IMR-90 (cell line): ENCODE results near the gene GPR152.

ENCODE experiments used
- CTCF ChIP-seq: conservative IDR thresholded peaks from 2 replicates; pipeline ENCODE4 v1.5.1; 2012; ENCODE audit warnings: mild to moderate bottlenecking, low read depth, low read length, improper control_type of control experiment
- MAFK ChIP-seq: IDR thresholded peaks from 2 replicates; pipeline ENCODE4 v1.6.1; 2012; ENCODE audit warnings: low read depth, low read length, improper control_type of control experiment
- POLR2A ChIP-seq: IDR thresholded peaks from 2 replicates; pipeline ENCODE4 v1.6.1; 2012; ENCODE audit warnings: mild to moderate bottlenecking, low read depth, low read length
- RCOR1 ChIP-seq: IDR thresholded peaks from 2 replicates; pipeline ENCODE4 v1.6.1; 2012; ENCODE audit warnings: mild to moderate bottlenecking, low read length, improper control_type of control experiment; ENCODE audit not compliant: insufficient replicate concordance
- RFX5 ChIP-seq: IDR thresholded peaks from 2 replicates; pipeline ENCODE4 v1.8.0; 2012; ENCODE audit warnings: low read depth, mild to moderate bottlenecking, low read length, moderate library complexity

DNA sequence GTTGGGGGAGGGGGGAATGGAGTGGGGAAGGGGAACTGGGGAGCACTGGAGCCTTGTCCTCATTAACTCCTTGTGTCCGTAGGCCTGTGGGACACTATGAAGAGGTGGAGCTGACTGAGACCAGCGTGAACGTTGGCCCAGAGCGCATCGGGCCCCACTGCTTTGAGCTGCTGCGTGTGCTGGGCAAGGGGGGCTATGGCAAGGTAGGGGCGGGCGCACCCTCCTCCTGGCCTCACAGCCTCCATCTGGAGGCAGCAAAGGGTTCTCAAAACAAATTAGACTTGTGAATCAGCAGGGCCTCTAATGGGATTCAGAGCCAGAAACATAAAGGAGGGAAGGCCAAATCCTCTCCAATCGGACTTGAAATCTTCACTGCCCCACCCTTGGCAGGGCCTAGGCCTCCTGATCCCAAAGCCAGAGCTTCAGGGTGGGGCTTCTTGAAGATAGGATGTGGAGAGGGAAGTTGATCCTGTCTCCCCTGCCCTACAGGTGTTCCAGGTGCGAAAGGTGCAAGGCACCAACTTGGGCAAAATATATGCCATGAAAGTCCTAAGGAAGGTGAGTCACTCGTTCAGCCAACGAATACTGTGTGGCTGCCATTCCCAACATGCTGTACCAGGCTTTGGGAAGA, 23.4 kb downstream of the GPR152 start:
- TF ChIP-seq CTCF: no peak
- no peak for TF ChIP-seq POLR2A
- TF ChIP-seq RCOR1: no peak
- TF ChIP-seq RFX5: no peak
- TF ChIP-seq MAFK: no peak
